ENCODE data around the gene NDFIP1.

DNA sequence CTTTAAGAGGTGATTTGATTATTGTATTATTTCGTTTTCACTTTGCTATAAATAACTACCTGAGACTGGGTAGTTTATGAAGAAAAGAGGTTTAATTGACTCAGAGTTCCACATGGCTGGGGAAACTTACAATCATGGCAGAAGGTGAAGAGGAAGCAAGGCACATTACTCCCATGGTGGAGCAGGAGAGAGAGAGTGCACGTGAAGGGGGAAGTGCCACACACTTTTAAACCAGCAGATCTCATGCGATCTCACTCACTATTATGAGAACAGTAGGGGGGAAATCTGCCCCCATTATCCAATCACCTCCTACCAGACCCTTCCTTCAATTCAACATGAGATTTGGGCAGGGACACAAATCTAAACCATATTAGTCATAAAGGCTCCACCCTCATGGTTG, 36.1 kb upstream of the NDFIP1 start:
- TF ChIP-seq, protein P1, sequence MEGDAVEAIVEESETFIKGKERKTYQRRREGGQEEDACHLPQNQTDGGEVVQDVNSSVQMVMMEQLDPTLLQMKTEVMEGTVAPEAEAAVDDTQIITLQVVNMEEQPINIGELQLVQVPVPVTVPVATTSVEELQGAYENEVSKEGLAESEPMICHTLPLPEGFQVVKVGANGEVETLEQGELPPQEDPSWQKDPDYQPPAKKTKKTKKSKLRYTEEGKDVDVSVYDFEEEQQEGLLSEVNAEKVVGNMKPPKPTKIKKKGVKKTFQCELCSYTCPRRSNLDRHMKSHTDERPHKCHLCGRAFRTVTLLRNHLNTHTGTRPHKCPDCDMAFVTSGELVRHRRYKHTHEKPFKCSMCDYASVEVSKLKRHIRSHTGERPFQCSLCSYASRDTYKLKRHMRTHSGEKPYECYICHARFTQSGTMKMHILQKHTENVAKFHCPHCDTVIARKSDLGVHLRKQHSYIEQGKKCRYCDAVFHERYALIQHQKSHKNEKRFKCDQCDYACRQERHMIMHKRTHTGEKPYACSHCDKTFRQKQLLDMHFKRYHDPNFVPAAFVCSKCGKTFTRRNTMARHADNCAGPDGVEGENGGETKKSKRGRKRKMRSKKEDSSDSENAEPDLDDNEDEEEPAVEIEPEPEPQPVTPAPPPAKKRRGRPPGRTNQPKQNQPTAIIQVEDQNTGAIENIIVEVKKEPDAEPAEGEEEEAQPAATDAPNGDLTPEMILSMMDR (conservative IDR thresholded peaks at IDR 0.05; ENCODE audit: low read length), result no peak
- TF ChIP-seq EZH2phosphoT487 (IDR thresholded peaks at IDR 0.05; ENCODE audit: borderline replicate concordance, low read depth, low read length), result no peak
